GM19025 (cell line): ENCODE results near the gene EEIG1.
"Not testable (repeated sequence)": the region's sequence is repeated elsewhere in the genome, so short reads cannot be mapped to it uniquely, and the experiment has no call there.

Source experiments
- ATAC-seq: cut with Tn5 transposase; IDR thresholded peaks from one replicate; pipeline ENCODE4 v1.9.1; 2021; ENCODE audit warnings: mild to moderate bottlenecking, low read depth, moderate library complexity; ENCODE audit not compliant: unreplicated experiment

The EEIG1 gene

DNA sequence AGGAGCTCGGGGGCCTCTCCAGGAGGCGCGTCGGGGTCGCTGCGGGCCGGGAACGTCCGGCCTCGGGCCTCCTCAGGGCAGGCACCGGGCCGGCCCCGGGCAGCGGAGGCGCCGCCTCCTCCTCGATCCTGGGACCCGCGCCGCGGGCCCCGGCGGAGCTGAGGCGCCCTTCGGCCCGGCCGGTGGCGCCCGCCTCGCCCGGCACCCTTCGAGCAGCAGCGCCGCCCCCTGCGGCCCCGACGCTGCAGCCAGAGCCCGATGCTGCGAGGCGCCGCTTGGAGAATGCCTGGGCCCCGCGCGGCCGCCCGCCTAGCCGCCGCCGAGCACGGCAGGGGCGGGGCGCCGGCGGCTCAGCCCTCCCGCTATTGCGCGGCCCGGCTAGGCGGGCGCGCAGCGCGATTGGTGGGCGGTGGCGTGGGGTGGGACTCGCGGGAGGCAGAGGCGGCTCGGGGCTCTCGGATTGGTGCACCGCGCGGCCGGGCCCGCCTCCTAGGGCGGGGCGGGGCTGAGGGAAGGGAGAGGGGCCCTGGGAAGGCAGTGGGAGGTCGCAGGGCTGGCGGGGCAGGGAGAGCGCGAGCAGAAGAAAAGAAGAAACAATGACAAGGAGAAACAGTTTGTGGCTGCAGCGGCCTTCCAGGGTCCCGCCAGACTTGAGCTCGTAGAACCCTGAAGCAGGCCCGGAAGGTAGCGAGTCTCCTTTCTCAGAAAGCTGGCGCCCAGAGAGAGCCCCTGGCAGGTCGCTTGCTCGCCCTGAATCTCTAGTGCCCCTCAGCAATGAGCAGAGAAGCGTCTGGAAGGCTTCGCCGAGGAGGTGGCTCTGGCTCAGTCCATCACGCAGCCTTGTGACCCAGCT, at the start of gene EEIG1:
Gene EEIG1 (minus strand): TSS at position 284 of the 853 bp plus-strand sequence. CDS start 852 bp downstream, outside the sequence.
- peak; percentile 79 for ATAC-seq

GRCh38 chr9:128027705-128028104, 46.9 kb upstream of the EEIG1 start:
- no peak for ATAC-seq

GRCh38 chr9:128026773-128027541, 46.2 kb upstream of the EEIG1 start:
- no peak for ATAC-seq

- ATAC-seq = no peak
These were observed 45.5 kb upstream of the EEIG1 start for GRCh38 chr9:128026255-128026772.

GRCh38 chr9:128025736-128026135, 44.9 kb upstream of the EEIG1 start:
- ATAC-seq = no peak

DNA sequence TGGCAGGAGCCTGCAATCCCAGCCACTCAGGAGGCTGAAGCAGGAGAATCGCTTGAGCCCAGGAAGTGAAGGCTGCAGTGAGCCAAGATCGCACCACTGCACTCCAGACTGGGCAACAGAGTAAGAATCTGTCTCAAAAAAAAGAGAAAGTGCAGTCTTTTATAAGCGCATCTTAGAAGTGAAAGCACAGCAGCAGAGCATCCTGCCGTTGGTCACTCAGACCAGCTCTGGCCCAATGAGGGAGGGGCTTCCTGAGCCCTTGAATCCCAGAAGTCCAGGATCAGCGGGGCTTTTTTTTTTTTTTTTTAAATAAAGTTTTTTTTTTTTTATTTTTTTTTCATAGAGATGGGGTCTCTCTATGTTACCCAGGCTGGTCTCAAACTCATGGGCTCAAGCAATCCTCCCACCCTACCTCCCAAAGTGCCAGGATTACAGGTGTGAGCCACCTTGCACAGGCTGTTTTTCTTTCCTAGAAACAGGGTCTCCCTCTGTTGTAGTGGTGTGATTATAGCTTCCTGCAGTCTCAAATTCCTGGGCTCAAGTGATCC, 44.0 kb upstream of the EEIG1 start:
- ATAC-seq = no peak

- not testable (repeated sequence) for ATAC-seq
These were observed 42.9 kb upstream of the EEIG1 start for GRCh38 chr9:128023671-128024070.

GRCh38 chr9:128022886-128023285, 42.1 kb upstream of the EEIG1 start:
- ATAC-seq = no peak

DNA sequence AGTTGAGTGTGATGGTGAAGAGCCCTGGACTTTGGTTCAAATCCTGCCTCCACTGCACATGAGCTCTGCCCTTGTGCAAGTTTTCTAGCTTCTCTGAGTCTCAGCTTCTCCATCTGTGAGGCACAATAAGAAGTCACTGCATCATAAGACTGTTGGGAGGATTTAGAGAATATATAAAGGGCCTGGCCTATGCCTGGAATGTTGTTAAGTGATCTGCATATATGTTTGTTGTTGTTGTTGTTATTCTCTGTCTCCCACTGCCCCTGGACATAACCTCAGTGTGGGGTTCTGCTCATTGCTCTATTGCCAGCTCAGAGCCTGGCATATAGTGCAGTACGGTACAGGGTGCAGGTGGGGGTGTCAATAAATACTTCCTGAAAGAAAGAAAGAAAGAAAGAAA, 40.3 kb upstream of the EEIG1 start:
- ATAC-seq = no peak

DNA sequence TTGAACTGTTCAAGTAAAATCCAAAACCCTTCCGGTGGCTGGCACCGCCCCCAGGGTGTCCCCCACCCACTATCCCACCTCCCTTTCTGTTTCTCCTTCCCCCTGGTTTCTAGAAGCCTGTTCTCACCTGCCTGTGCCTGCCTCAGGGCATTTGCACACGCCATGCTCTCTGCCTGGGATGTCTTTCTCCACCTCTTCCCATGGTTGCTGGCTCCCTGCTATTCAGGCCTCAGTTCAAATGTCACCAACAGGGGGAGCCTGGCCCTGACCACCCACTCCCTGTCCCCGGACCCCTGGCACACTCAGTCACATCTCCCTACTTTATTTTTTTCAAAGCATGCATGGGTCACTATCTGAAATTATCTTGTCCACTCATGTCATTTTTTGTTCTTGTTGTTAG, 39.9 kb upstream of the EEIG1 start:
- no peak for ATAC-seq

- no peak for ATAC-seq
These were observed 34.9 kb upstream of the EEIG1 start for GRCh38 chr9:128015696-128016095.

DNA sequence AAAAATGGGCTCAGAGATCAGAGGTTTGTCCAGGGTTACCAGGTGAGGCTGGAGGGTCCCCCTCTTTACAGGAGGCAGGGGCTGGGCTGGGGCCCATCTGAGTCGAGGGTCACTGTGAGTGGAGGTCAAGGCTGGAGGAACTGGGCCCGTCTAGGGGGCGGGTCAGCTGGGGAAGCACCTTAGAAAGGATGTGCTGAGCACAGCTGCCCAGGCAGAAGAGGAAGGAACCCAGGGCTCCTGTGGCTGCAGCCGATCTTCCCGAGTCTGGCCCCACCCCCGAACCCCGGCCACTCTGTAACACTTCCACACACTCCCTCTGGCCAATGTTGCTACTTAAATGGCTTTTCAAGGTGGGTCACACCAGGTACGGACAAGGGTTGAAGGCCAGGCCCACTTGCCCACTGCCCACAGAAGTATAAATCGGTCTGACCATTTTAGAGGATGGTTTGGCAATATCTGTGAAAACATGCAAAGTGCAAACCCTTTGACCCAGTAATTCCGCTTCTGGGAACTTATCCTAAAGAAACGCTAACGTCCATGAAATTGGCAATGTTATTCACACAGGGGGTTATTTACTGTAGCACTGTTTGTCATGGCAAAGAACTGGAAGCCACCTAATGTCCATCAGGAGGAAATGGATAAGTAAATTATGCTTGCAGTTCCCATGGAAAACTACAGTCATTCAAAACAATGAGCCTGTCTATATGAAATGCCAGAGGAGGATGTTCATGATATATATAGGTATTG, 30.5 kb upstream of the EEIG1 start:
- no peak for ATAC-seq

- no peak for ATAC-seq
These were observed 28.9 kb upstream of the EEIG1 start for GRCh38 chr9:128009639-128010038.

- no peak for ATAC-seq
These were observed 27.4 kb upstream of the EEIG1 start for GRCh38 chr9:128008171-128008570.

DNA sequence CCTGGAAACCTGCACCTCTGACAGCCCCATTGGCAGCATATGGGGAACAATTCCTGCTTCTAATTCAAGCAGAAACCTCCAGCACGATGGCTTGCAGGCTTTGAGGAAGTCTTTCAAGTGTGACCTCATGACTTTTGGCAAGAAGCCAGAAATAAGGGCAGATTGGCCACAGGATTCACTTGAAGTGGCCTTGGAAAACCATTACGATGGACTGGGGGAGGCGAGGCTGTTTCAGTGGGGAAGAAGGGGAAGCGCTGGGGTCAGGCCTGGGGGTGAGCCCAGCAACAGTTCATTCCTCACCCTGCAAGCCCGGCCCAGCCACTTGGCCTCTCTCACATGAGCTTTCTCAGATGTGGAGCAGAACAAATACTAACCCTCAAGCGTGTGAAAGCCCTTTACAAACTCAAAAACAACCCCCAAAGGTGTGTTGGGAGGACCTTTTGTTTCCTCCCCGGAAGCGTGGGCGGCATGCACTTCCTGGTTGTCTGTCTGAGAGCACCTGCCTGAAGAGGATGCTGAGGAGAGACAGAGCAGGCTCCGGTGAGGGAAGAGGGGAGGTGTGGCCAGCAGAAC, 26.9 kb upstream of the EEIG1 start:
- ATAC-seq = no peak

DNA sequence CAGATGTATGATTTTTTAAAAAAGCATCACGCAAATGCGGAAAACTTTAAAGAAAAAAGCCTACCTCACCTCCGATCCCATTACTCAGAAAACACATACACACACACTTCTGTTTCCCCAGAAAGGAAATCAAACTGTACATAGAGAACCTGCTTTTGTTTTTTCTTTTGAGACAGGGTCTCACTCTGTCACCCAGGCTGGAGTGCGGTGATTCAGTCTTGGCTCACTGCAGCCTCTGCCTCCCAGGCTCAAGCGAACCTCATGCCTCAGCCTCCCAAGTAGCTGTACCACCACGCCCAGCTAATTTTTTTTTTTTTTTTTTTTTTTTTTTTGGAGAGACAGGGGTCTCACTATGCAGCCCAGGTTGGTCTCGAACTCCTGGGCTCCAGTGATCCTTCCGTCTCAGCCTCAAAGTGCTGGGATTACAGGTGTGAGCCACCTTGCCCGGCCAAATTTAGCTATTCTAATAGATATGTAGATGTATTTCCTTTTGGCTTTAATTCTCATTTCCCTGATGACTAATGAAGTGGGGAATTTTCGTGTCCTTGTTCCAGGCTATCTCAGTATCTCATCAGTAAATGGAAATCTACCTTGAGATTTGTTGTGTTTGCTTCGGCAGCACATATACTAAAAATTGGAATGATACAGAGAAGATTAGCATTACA, 25.7 kb upstream of the EEIG1 start:
- ATAC-seq = no peak

DNA sequence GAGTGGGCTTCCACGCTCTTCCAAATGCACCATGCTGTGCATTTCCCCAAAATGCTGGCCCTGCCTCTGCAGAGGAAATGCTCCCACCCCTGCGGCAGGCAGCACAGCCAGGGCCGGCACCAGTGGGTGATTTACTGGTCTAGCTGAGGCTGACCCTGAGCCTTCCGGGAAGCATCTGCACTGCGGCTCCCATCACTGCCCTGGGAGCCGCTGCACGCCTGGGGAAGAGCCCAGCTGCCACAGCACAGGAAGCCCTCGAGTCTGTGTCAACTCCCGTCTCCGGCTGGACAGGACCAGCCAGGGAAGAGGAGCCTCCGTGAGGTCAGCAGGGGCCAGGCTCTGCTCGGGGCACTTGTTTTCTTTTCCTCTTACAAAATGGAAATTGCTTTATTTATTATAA, 25.1 kb upstream of the EEIG1 start:
- no peak for ATAC-seq

GRCh38 chr9:128003966-128004604, 23.3 kb upstream of the EEIG1 start:
- ATAC-seq = no peak

DNA sequence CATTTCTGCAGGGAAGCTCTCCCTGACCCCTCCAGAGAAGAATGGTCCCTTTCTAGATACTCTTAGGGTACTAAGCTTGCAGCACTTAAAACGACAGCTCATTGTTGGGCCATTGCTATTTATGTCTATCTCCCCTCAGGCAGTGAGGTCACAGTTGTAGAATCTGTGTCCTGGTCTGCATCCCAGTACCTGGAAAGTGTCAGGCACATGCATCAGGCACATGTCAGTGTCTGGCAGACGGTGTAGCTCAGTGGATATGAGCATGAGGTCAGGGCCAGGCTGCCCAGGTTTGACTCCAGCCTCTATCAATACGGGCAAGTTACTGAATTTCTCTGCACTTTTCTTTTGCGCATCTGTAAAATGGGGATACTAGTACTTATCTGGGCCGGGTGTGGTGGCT, 22.2 kb upstream of the EEIG1 start:
- ATAC-seq = no peak
